GM21619 (cell line): ENCODE results near the gene GJC2.

Experiments
- ATAC-seq: cut with Tn5 transposase; IDR thresholded peaks from one replicate; pipeline ENCODE4 v1.9.1; 2021; ENCODE audit not compliant: unreplicated experiment

GJC2 gene

GRCh38 chr1:228112617-228113016, 37.1 kb upstream of the GJC2 start:
- no peak for ATAC-seq

GRCh38 chr1:228114827-228115226, 34.9 kb upstream of the GJC2 start:
- ATAC-seq: no peak

- no peak for ATAC-seq
Observed at GRCh38 chr1:228117335-228117734, 32.4 kb upstream of the GJC2 start.

GRCh38 chr1:228118040-228118439, 31.7 kb upstream of the GJC2 start:
- ATAC-seq: no peak

- ATAC-seq: no peak
Observed at GRCh38 chr1:228120351-228120750, 29.4 kb upstream of the GJC2 start.

GRCh38 chr1:228120857-228121489, 28.8 kb upstream of the GJC2 start:
- no peak for ATAC-seq

- no peak for ATAC-seq
Observed at GRCh38 chr1:228122921-228123441, 26.7 kb upstream of the GJC2 start.

- ATAC-seq: no peak
Observed at GRCh38 chr1:228123505-228123904, 26.2 kb upstream of the GJC2 start.

- ATAC-seq: no peak
Observed at GRCh38 chr1:228125185-228125584, 24.5 kb upstream of the GJC2 start.

- ATAC-seq: no peak
Observed at GRCh38 chr1:228131766-228132165, 18.0 kb upstream of the GJC2 start.

- ATAC-seq: no peak
Observed at GRCh38 chr1:228134591-228134990, 15.1 kb upstream of the GJC2 start.

- ATAC-seq: no peak
Observed at GRCh38 chr1:228136901-228137300, 12.8 kb upstream of the GJC2 start.

GRCh38 chr1:228139406-228139930, 10.3 kb upstream of the GJC2 start:
- ATAC-seq: no peak

- ATAC-seq: peak; percentile 91
Observed at GRCh38 chr1:228139931-228140723, 9.6 kb upstream of the GJC2 start, which contains the start of gene GUK1. Gene GUK1, plus strand, starts transcription at chr1:228140279. Its CDS starts 24 bp downstream, at chr1:228140303.

- ATAC-seq: no peak
Observed at GRCh38 chr1:228140724-228141225, 9.0 kb upstream of the GJC2 start.

GRCh38 chr1:228141226-228142044, 8.3 kb upstream of the GJC2 start:
- ATAC-seq: no peak

- ATAC-seq: no peak
Observed at GRCh38 chr1:228142155-228142691, 7.5 kb upstream of the GJC2 start.

GRCh38 chr1:228142701-228143136, 7.0 kb upstream of the GJC2 start:
- ATAC-seq: no peak

GRCh38 chr1:228143480-228144192, 6.1 kb upstream of the GJC2 start:
- ATAC-seq: no peak
